Measurements from ENCODE around the gene TSHZ3. TPM values are rescaled to one million over a fixed set of nuclear protein-coding genes. Genes with fewer than 3 reads are reported as not detected.

Gene TSHZ3
- total and polyA plus RNA-seq, 2 of the 13 experiments (the other 11 are each of a cell fraction or from before 2014, with no cell fraction given): not detected

- POLR2A ChIA-PET: no interaction called here
- ATAC-seq: no peak
- 11% methylated on average over 6 of the region's 7 CpGs for WGBS (ENCODE audit: low lambda C conversion rate)
Measured at GRCh38 chr19:31260171-31260933, 88.9 kb downstream of the TSHZ3 start.

More at GRCh38 chr19:31260171-31260933, 88.9 kb downstream of the TSHZ3 start:
- TF ChIP-seq ZNF770 (CRISPR knock-in tag; IDR thresholded peaks at IDR 0.05) (no peak), IRF1 (CRISPR knock-in tag; IDR thresholded peaks at IDR 0.05; ENCODE audit: low read depth) (no peak), CSRNP1 (CRISPR knock-in tag; IDR thresholded peaks at IDR 0.05) (no peak), ZFP36L2 (CRISPR knock-in tag; IDR thresholded peaks at IDR 0.05) (no peak), GLI4 (CRISPR knock-in tag; IDR thresholded peaks at IDR 0.05; ENCODE audit: borderline replicate concordance) (no peak)
- TF ChIP-seq, protein P1, sequence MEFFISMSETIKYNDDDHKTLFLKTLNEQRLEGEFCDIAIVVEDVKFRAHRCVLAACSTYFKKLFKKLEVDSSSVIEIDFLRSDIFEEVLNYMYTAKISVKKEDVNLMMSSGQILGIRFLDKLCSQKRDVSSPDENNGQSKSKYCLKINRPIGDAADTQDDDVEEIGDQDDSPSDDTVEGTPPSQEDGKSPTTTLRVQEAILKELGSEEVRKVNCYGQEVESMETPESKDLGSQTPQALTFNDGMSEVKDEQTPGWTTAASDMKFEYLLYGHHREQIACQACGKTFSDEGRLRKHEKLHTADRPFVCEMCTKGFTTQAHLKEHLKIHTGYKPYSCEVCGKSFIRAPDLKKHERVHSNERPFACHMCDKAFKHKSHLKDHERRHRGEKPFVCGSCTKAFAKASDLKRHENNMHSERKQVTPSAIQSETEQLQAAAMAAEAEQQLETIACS (CRISPR knock-in tag; IDR thresholded peaks at IDR 0.05): no peak
- no peak overlapping the region for H3K4me3 ChIP-seq (replicated peaks in 1 of 3; ENCODE audit: insufficient read depth in 1 of 3, low read depth in 2 of 3, low read length in 3 of 3)
- intact Hi-C loops (cut with micrococcal nuclease; ENCODE audit: unreplicated experiment): no loop called here
- no peaks in the 10 kb centered on the region for H3K36me3 ChIP-seq (replicated peaks in 1 of 2; ENCODE audit: control insufficient read depth in 1 of 2, insufficient read depth in 2 of 2, low read length in 2 of 2)
- DNase-seq (ENCODE audit: low spot score) (no peak), FAIRE-seq (no peak)
- H3K9ac ChIP-seq (ENCODE audit: insufficient read depth, low read depth, low read length): no peak overlapping the region
- CTCF ChIA-PET (ENCODE audit: low intra/inter-chr PET ratio, low total read pairs): no interaction called here
- H3K27ac ChIP-seq (ENCODE audit: extremely low read length, insufficient read depth, low read length): no peak overlapping the region
- no peaks in the 10 kb centered on the region for H3K79me2 ChIP-seq (ENCODE audit: insufficient read depth, low read length)
- H3K9me3 ChIP-seq (ENCODE audit: low read length): peaks cover 32% of the 10 kb centered on the region
- in situ Hi-C loops (cut with HindIII; ENCODE audit: extremely low pct_ligation_motif_present, low pct_unique_long_range_greater_than_20kb): no loop called here
- no peaks in the 10 kb centered on the region for H3K4me1 ChIP-seq (ENCODE audit: insufficient read depth, low read length)
- no peaks in the 10 kb centered on the region for H3K27me3 ChIP-seq (ENCODE audit: control insufficient read depth in 1 of 2, insufficient read depth in 2 of 2, low read length in 2 of 2)
- BruUV-seq (replicated peaks): no TSS peak
- no peak overlapping the region for H3K4me2 ChIP-seq (ENCODE audit: low read depth, low read length)
- H4K20me1 ChIP-seq (ENCODE audit: insufficient read depth, low read length): no peaks in the 10 kb centered on the region
- no peak overlapping the region for H2AFZ ChIP-seq (ENCODE audit: low read length)

Data from HepG2 (cell line).